ENCODE data around the gene PTPN1. TPM values are rescaled to one million over a fixed set of nuclear protein-coding genes. Genes with fewer than 3 reads are reported as not detected.
A peak's percentile ranks its signal among the peaks of the same experiment; 100 is the strongest.

Gene PTPN1
- total RNA-seq: 10 to 100 TPM; 28.2 to 54.5 (median 31.6) TPM

GRCh38 chr20:50509923-50510705 is at the start of gene PTPN1:
TSS of gene PTPN1 (plus strand) at chr20:50510383. CDS start at chr20:50510528, 145 bp downstream.
- ATAC-seq (replicated peaks in 6 of 8): peak; percentile 88 to 96 (median 96)
- in situ Hi-C loops (cut with MboI; ENCODE audit: low pct_unique_long_range_greater_than_20kb in 2 of 9, low sequenced_read_pairs in 9 of 9, unreplicated experiment in 9 of 9): no loop called here
- 0% methylated on average over 2 to 6 of the region's 64 CpGs; no CpG with 5 or more reads in 8 of the 10 experiments for WGBS, 10 experiments
- Histone ChIP-seq H3K4me1 (replicated peaks in 1 of 2) (peaks cover 24 to 32% of the 10 kb centered on the region in 2 donors), H3K27ac (peak within 1 kb of the TSS; percentile 86), H3K4me3 (peak within 1 kb of the TSS; percentile 61 to 93 (median 78))

DNA sequence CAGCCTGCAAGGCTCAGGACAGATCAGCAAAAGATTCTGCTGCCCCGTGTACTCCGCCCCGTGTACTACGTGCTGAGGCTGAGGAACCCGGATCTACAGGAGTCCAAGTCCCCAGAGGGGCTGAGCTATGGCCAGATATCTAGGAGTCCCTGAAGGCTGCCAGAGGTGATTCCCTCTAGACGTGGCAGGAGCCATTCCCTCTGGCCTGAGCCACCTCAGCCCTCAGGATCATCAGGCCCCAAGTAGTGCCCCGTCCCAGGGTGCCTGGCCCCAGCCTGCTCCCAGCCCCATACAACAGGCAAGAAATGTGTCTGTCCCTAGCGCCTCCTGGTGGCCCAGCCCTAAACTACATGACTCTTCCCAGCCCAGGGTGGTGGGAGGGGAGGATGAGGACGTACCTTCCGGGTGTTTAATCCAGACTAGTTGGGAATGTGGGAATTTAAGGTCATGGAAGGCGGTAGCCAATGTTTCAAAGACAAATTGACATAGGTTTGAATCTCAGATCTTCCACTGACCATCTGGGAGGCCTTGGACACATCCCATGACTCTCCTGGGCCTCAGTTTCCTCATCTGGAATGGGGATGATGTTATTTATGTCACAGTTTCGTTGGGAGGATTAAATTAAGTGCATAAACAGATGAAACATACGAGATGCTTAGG is 49.4 kb upstream of the PTPN1 start:
- Histone ChIP-seq H3K4me3 (no peak overlapping the region), H3K27ac (no peak overlapping the region), H3K4me1 (replicated peaks in 1 of 2) (peaks cover 0 to 2% of the 10 kb centered on the region in 2 donors)
- in situ Hi-C loops (cut with MboI; ENCODE audit: low pct_unique_long_range_greater_than_20kb in 2 of 9, low sequenced_read_pairs in 9 of 9, unreplicated experiment in 9 of 9): loop anchor here (5.0 to 25.0 kb wide), 4 partner anchors 273 to 278 kb away; partner anchors contain the start of gene CEBPB (in 1 of the 9)
- peak; percentile 87 to 95 (median 90) for ATAC-seq (replicated peaks in 6 of 8)
- 0 to 59% (median 18%) methylated on average over 1 to 5 of the region's 13 CpGs; no CpG with 5 or more reads in 2 of the 10 experiments for WGBS, 10 experiments

DNA sequence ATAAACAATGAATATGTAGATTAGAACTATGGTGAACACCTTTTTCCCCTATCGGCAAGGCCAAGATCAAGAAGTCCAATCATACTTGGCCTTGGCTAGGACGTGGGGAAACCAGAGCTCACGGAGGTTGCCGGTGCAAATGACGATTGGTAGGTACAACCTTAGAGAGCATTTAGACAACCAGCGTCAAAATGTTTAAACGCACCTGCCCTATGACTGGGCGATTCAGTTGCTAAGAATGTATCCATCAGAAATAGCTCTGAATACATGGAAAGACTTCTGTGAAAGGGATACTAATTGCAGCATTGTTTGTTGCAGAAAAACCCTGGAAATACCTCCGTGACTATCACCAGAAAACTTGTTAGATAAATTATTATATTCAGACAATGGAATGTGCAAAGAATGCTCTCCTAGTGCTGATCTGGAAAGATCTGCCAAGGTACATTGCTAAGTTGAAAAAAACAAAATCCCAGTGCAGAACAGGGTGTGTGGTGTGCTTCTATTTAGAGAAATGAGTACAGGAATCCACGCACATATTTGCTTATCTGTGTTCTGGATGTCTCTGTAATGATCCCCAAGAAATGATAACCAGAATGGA is 48.0 kb upstream of the PTPN1 start:
- in situ Hi-C loops (cut with MboI; ENCODE audit: low pct_unique_long_range_greater_than_20kb in 2 of 9, low sequenced_read_pairs in 9 of 9, unreplicated experiment in 9 of 9): loop anchor here (5.0 to 25.0 kb wide), 4 partner anchors 275 to 280 kb away; partner anchors contain the start of gene CEBPB (in 1 of the 9)
- no peak for ATAC-seq (replicated peaks in 6 of 8)
- H3K4me3 ChIP-seq: no peak overlapping the region
- no peak overlapping the region for H3K27ac ChIP-seq
- peaks cover 0 to 2% of the 10 kb centered on the region in 2 donors for H3K4me1 ChIP-seq (replicated peaks in 1 of 2)
- WGBS, 10 experiments: 68 to 92% (median 84%) methylated on average over 4 to 10 of the region's 10 CpGs; no CpG with 5 or more reads in 1 of the 10 experiments

GRCh38 chr20:50464026-50464724 is 46.0 kb upstream of the PTPN1 start:
- Histone ChIP-seq H3K4me3 (no peak overlapping the region), H3K4me1 (replicated peaks in 1 of 2) (peaks cover 0 to 2% of the 10 kb centered on the region in 2 donors), H3K27ac (no peak overlapping the region)
- WGBS, 10 experiments: 17 to 68% (median 34%) methylated on average over 2 to 11 of the region's 21 CpGs
- peak; percentile 63 to 86 (median 77) for ATAC-seq (replicated peaks in 6 of 8)
- in situ Hi-C loops (cut with MboI; ENCODE audit: low pct_unique_long_range_greater_than_20kb in 2 of 9, low sequenced_read_pairs in 9 of 9, unreplicated experiment in 9 of 9): loop anchor here (5.0 to 25.0 kb wide), 4 partner anchors 277 to 282 kb away; partner anchors contain the start of gene CEBPB (in 1 of the 9)

DNA sequence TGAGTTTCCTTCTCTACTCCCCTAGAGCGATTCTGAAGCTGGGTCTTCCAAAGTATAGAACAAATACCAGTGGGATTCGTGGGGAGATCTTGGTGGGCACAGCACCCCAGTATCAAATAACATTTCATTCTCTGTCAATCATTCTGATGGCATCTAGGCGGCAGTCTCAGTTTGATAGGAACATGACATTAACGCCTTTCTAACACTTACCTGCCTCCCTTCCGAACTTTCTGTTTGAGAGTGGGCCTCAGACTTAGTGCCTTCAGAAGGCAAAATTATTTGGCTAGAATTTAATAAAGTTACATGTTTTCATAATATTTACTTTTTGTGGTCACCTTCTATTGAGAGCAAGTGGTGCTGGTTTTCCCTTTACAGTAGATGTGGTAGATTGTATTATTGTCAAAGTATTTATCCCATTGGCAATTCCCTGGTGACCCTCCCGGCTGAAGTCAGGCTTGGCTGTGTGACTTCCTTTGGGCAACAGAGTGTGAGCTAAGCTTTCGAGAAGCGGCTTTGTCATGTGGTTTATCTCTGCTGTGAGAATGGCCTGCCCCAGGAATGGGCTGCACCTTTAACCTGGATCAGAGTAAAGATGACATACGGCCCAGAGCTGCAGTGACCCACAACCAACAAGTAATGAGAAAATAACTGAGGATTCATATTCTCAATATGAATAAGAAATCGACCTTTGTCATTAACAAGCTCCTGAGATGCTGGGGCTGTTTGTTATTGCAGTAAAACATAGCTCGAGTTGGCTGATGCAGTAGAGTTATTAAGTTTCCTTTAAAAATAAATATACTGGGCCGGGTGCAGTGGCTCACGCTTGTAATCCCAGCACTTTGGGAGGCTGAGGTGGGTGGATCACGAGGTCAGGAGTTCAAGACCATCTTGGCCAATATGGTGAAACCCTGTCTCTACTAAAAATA is 45.2 kb upstream of the PTPN1 start:
- ATAC-seq (replicated peaks in 6 of 8): no peak
- H3K27ac ChIP-seq: no peak overlapping the region
- H3K4me1 ChIP-seq (replicated peaks in 1 of 2): peaks cover 0 to 2% of the 10 kb centered on the region in 2 donors
- no peak overlapping the region for H3K4me3 ChIP-seq
- in situ Hi-C loops (cut with MboI; ENCODE audit: low pct_unique_long_range_greater_than_20kb in 2 of 9, low sequenced_read_pairs in 9 of 9, unreplicated experiment in 9 of 9): loop anchor here (5.0 to 25.0 kb wide), 4 partner anchors 278 to 283 kb away; partner anchors contain the start of gene CEBPB (in 1 of the 9)
- WGBS, 10 experiments: 42 to 83% (median 62%) methylated on average over 1 to 10 of the region's 14 CpGs

- WGBS, 10 experiments: 40 to 100% (median 60%) methylated on average over 1 to 5 of the region's 6 CpGs; no CpG with 5 or more reads in 3 of the 10 experiments
- Histone ChIP-seq H3K27ac (no peak overlapping the region), H3K4me3 (no peak overlapping the region), H3K4me1 (replicated peaks in 1 of 2) (no peaks in the 10 kb centered on the region)
- in situ Hi-C loops (cut with MboI; ENCODE audit: low pct_unique_long_range_greater_than_20kb in 2 of 9, low sequenced_read_pairs in 9 of 9, unreplicated experiment in 9 of 9): loop anchor here in 6 of 9 experiments (10.0 to 25.0 kb wide), 2 partner anchors 280 to 282 kb away; partner anchors contain the start of gene CEBPB (in 1 of the 6)
- no peak for ATAC-seq (replicated peaks in 6 of 8)
Measured at GRCh38 chr20:50467174-50467573, 43.0 kb upstream of the PTPN1 start.

DNA sequence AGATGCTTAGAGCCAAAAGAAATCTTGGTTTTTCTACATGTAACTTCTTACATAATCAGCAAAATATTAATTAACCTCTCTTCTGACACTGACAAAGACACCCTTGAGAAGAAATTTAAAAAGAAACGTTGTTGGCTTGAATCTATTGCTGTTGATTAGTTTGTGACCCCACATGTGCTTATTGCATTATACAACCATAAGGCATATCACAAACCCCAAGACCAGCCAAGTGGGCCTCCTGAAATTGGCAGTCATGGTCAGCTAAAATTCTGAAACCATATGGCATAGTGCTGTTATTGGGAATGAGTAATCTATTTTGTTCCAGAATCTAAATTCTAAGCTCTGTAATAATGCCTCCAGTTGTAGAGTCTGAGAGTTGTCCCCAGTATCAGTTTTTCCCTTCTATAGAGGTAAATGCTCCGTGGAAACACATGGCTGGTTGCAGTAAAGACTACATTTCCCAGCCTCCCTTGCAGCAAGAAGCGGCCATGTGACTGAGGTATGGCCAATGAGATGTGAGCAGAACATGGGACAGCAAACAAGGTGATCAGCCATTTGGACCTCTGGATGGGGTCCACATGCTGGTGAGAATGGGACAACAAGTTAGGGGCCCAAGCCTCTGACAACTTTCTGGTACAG is 42.3 kb upstream of the PTPN1 start:
- Histone ChIP-seq H3K4me3 (no peak overlapping the region), H3K4me1 (replicated peaks in 1 of 2) (no peaks in the 10 kb centered on the region), H3K27ac (no peak overlapping the region)
- 35 to 83% (median 56%) methylated on average over 1 to 3 of the region's 3 CpGs; no CpG with 5 or more reads in 2 of the 10 experiments for WGBS, 10 experiments
- ATAC-seq (replicated peaks in 6 of 8): peak in 5 of 8 experiments; percentile 8 to 60 (median 38)
- in situ Hi-C loops (cut with MboI; ENCODE audit: low pct_unique_long_range_greater_than_20kb in 2 of 9, low sequenced_read_pairs in 9 of 9, unreplicated experiment in 9 of 9): loop anchor here in 6 of 9 experiments (10.0 to 25.0 kb wide), 2 partner anchors 281 to 283 kb away; partner anchors contain the start of gene CEBPB (in 1 of the 6)

- no peak for ATAC-seq (replicated peaks in 6 of 8)
- Histone ChIP-seq H3K4me1 (replicated peaks in 1 of 2) (no peaks in the 10 kb centered on the region), H3K4me3 (no peak overlapping the region), H3K27ac (no peak overlapping the region)
- in situ Hi-C loops (cut with MboI; ENCODE audit: low pct_unique_long_range_greater_than_20kb in 2 of 9, low sequenced_read_pairs in 9 of 9, unreplicated experiment in 9 of 9): loop anchor here in 6 of 9 experiments (10.0 to 25.0 kb wide), 2 partner anchors 281 to 284 kb away; partner anchors contain the start of gene CEBPB (in 1 of the 6)
- WGBS, 10 experiments: 75 to 100% (median 87%) methylated on average over 1 to 2 of the region's 2 CpGs; no CpG with 5 or more reads in 2 of the 10 experiments
Measured at GRCh38 chr20:50468378-50468798, 41.8 kb upstream of the PTPN1 start.

DNA sequence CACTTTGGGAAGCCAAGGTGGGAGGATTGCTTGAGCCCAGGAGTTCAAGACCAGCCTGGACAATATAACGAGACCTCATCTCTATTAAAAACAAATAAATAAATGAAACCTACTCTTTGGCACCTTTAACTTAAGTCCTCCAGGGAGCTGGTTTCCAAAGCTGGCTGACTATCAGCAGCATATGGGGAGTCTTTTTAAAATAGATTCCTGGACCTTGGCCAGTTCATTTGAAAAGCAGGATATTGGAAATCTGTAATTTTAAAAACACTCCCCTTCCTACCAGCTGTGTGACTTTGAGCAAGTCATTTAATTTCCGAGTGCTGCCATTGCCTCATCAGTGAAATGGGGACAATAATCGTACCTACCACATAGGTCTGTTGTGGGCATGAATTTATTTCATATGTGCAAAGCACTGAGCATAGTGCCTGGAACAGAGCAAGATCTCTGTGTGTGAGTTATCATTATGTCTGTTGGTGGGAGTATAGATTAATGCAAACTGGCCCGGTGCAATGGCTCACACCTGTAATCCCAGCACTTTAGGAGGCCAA is 40.9 kb upstream of the PTPN1 start:
- H3K4me3 ChIP-seq: no peak overlapping the region
- 40 to 100% (median 83%) methylated on average over 1 to 3 of the region's 4 CpGs; no CpG with 5 or more reads in 3 of the 10 experiments for WGBS, 10 experiments
- in situ Hi-C loops (cut with MboI; ENCODE audit: low pct_unique_long_range_greater_than_20kb in 2 of 9, low sequenced_read_pairs in 9 of 9, unreplicated experiment in 9 of 9): loop anchor here in 6 of 9 experiments (10.0 to 25.0 kb wide), 2 partner anchors 282 to 284 kb away; partner anchors contain the start of gene CEBPB (in 1 of the 6)
- H3K27ac ChIP-seq: no peak overlapping the region
- ATAC-seq (replicated peaks in 6 of 8): no peak
- H3K4me1 ChIP-seq (replicated peaks in 1 of 2): no peaks in the 10 kb centered on the region

GRCh38 chr20:50469796-50470195 is 40.4 kb upstream of the PTPN1 start:
- Histone ChIP-seq H3K4me3 (no peak overlapping the region), H3K4me1 (replicated peaks in 1 of 2) (no peaks in the 10 kb centered on the region), H3K27ac (no peak overlapping the region)
- peak in 1 of 8 experiments; percentile 5 for ATAC-seq (replicated peaks in 6 of 8)
- in situ Hi-C loops (cut with MboI; ENCODE audit: low pct_unique_long_range_greater_than_20kb in 2 of 9, low sequenced_read_pairs in 9 of 9, unreplicated experiment in 9 of 9): loop anchor here in 6 of 9 experiments (10.0 to 25.0 kb wide), 2 partner anchors 282 to 285 kb away; partner anchors contain the start of gene CEBPB (in 1 of the 6)
- WGBS, 10 experiments: 54 to 100% (median 100%) methylated on average over 1 to 2 of the region's 2 CpGs; no CpG with 5 or more reads in 2 of the 10 experiments
